Esophagus squamous epithelium (tissue), 4 donors: ENCODE results near the gene NANOS2.

Experiments
- CTCF ChIP-seq, 6 experiments: fragments of 450-650 bp in 4 of 6; fragments of 200-600 bp in 2 of 6; sonication (generic) in 2 of 6; IDR thresholded peaks; one replicate each; pipeline ENCODE4 v1.5.1; 2016 to 2019; ENCODE audit warnings: antibody characterized with exemption in 6 of 6, mild to moderate bottlenecking in 4 of 6, moderate library complexity in 4 of 6
- POLR2A ChIP-seq, 4 donors: fragments of 450-650 bp; IDR thresholded peaks; one replicate each; pipeline ENCODE4 v1.6.1; 2017; ENCODE audit warnings: antibody characterized with exemption in 4 of 4, mild to moderate bottlenecking in 4 of 4, moderate library complexity in 3 of 4

GRCh38 chr19:45905011-45905410 lies 9.6 kb downstream of the NANOS2 start:
- TF ChIP-seq CTCF (IDR thresholded peaks at IDR 0.05): no peak
- TF ChIP-seq POLR2A (IDR thresholded peaks at IDR 0.05): no peak
